ENCODE results near the gene ALKBH5. TPM values are rescaled to one million over a fixed set of nuclear protein-coding genes. Genes with fewer than 3 reads are reported as not detected.
"Not testable (repeated sequence)": the region's sequence is repeated elsewhere in the genome, so short reads cannot be mapped to it uniquely, and the experiment has no call there.

Gene ALKBH5
- total RNA-seq, 4 donors from 2014 or later: 66.5 to 136 (median 98.5) TPM

GRCh38 chr17:18213666-18214270 lies 30.1 kb downstream of the ALKBH5 start:
- DNase-seq: no peak
- H3K27me3 ChIP-seq: no peaks in the 10 kb centered on the region
- intact Hi-C loops (cut with DNase I; ENCODE audit: low total_unique reads): no loop called here
- H3K27ac ChIP-seq: no peak overlapping the region
- H3K4me1 ChIP-seq: no peaks in the 10 kb centered on the region
- no peaks in the 10 kb centered on the region for H3K9me3 ChIP-seq
- no peaks in the 10 kb centered on the region for H3K36me3 ChIP-seq
- TF ChIP-seq CTCF (IDR thresholded peaks at IDR 0.05): no peak
- TF ChIP-seq POLR2A (IDR thresholded peaks at IDR 0.05): no peak
- H3K4me3 ChIP-seq: no peak overlapping the region

- not testable (repeated sequence) for H3K9me3 ChIP-seq, DNase-seq, H3K27me3 ChIP-seq, H3K4me1 ChIP-seq, H3K27ac ChIP-seq, H3K4me3 ChIP-seq, H3K36me3 ChIP-seq
- intact Hi-C loops (cut with DNase I; ENCODE audit: low total_unique reads): loop anchor here (5.0 kb wide), 1 partner anchor 75 kb away; no protein-coding TSS in a partner anchor
Measured at GRCh38 chr17:18216906-18217305, 33.3 kb downstream of the ALKBH5 start.

GRCh38 chr17:18217412-18218015 lies 33.9 kb downstream of the ALKBH5 start:
- H3K4me1 ChIP-seq: no peaks in the 10 kb centered on the region
- H3K9me3 ChIP-seq: no peaks in the 10 kb centered on the region
- no peak overlapping the region for H3K4me3 ChIP-seq
- no peak overlapping the region for H3K27ac ChIP-seq
- H3K36me3 ChIP-seq: no peaks in the 10 kb centered on the region
- intact Hi-C loops (cut with DNase I; ENCODE audit: low total_unique reads): loop anchor here (5.0 kb wide), 1 partner anchor 75 kb away; no protein-coding TSS in a partner anchor
- TF ChIP-seq POLR2A (IDR thresholded peaks at IDR 0.05) (no peak), CTCF (IDR thresholded peaks at IDR 0.05) (peak; percentile 78 to 95 (median 89))
- peak; percentile 71 to 78 for DNase-seq
- H3K27me3 ChIP-seq: no peaks in the 10 kb centered on the region

- no peaks in the 10 kb centered on the region for H3K9me3 ChIP-seq
- TF ChIP-seq POLR2A (IDR thresholded peaks at IDR 0.05): no peak
- TF ChIP-seq CTCF (IDR thresholded peaks at IDR 0.05): no peak
- DNase-seq: peak in 1 of 2 donors; percentile 50
- H3K4me1 ChIP-seq: no peaks in the 10 kb centered on the region
- H3K27ac ChIP-seq: peak overlapping the region in 1 of 2 donors; percentile 18
- H3K36me3 ChIP-seq: no peaks in the 10 kb centered on the region
- intact Hi-C loops (cut with DNase I; ENCODE audit: low total_unique reads): loop anchor here (5.0 kb wide), 1 partner anchor 77 kb away; no protein-coding TSS in a partner anchor
- H3K4me3 ChIP-seq: no peak overlapping the region
- no peaks in the 10 kb centered on the region for H3K27me3 ChIP-seq
Measured at GRCh38 chr17:18218756-18219415, 35.3 kb downstream of the ALKBH5 start.

GRCh38 chr17:18224053-18224386 lies 40.4 kb downstream of the ALKBH5 start:
- Histone ChIP-seq H3K4me1 (peaks cover 0 to 8% of the 10 kb centered on the region in 2 donors), H3K36me3 (no peaks in the 10 kb centered on the region), H3K4me3 (no peak overlapping the region), H3K9me3 (no peaks in the 10 kb centered on the region), H3K27ac (peak overlapping the region; percentile 78 to 82), H3K27me3 (no peaks in the 10 kb centered on the region)
- DNase-seq: no peak
- intact Hi-C loops (cut with DNase I; ENCODE audit: low total_unique reads): no loop called here
- no peak for TF ChIP-seq CTCF (IDR thresholded peaks at IDR 0.05)
- TF ChIP-seq POLR2A (IDR thresholded peaks at IDR 0.05): no peak
